AG20443 (cell line): ENCODE measurements around the gene RBM26.

Experiments
- DNase-seq: peaks from one replicate; pipeline ENCODE4 v3.0.0; 2012; ENCODE audit warnings: low spot score, mixed read lengths

The RBM26 gene

DNA sequence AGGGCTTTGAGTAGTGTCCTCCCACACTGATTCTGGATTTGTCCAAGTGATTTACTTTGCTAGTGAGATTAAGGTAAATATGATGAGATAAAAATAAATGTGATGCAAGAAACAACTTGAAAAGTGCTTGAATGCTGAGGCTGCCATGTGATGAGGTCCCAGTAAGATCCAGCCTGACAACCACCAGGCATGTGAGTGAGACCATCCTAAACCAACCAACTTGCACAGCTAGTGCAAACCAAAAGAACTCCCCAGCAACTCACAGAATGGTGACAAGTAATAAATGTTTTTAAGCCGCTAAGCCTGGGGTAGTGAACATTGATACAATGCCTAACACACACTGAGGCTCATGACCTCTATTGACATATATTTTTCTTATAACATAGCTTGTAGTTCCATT lies 13.3 kb upstream of the RBM26 start:
- DNase-seq, result no peak

GRCh38 chr13:79417741-79418140 lies 11.7 kb upstream of the RBM26 start:
- no peak for DNase-seq

DNA sequence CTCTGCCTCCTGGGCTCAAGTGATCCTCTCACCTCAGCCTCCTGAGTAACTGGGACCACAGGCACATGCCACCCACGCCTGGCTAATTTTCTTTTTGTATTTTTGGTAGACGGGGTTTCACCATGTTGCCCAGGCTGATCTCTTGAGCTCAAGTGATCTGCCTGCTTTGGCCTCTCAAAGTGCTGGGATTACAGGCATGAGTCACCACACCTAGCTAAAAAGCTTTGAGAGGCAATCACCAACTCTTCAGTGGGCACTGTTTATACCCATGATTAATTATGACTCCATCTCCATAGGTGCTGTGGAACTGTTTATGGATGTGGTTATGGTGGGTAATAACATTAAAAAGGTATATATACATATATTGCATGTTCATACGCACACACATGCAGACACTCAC lies 7.5 kb upstream of the RBM26 start:
- DNase-seq, result no peak

GRCh38 chr13:79409828-79410227 lies 3.8 kb upstream of the RBM26 start:
- no peak for DNase-seq

DNA sequence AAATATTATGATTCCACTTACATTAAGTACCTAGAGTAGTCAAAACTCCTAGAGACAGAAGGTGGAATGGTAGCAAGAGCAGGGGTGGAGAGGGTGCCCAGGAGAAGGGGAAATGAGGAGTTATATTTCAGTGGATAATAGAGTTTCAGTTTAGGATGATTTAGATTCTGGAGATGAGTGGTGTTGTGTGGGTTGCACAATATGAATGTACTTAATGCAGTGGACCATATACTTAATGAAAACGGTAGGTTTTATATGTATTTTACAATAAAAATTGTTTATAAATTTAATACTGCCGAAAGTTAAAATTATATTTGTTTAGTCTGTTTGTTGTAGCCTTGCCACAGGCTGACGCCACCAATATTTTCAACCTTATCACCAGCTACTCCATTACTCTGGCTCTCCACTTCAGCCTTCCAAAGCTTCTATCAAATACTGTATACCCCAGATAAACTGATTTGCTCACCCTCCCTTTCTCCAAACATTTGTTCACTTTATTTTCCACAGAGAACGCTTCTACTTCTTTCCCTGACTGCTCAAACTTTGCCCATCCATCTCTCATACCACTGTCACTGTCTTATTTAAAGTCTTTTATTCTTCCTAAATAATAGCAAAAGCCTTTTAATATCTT lies 1.4 kb upstream of the RBM26 start:
- no peak for DNase-seq

GRCh38 chr13:79406597-79406908 lies 498 bp upstream of the RBM26 start:
- no peak for DNase-seq

- no peak for DNase-seq
These were observed 589 bp downstream of the RBM26 start for GRCh38 chr13:79405501-79405830.

- no peak for DNase-seq
These were observed 1.1 kb downstream of the RBM26 start for GRCh38 chr13:79404985-79405384.

DNA sequence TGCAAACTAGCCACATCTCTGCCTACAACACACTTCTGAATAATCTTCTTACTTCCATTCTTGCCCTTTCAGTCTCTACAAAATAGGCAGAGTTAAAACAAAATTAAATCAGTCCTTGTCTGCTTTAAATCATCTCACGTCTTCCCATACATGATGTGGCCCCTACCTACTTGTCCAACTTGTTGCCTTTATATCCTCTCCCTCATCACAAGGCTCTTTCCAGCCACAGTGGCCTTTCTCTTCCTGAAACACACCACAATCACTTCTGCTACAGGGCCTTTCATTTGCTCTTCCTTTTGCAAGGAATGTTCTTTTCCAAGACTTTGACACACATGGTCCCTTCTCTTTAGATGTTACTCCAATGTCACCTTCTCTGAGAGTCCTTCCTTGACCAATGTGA lies 1.7 kb downstream of the RBM26 start:
- no peak for DNase-seq

DNA sequence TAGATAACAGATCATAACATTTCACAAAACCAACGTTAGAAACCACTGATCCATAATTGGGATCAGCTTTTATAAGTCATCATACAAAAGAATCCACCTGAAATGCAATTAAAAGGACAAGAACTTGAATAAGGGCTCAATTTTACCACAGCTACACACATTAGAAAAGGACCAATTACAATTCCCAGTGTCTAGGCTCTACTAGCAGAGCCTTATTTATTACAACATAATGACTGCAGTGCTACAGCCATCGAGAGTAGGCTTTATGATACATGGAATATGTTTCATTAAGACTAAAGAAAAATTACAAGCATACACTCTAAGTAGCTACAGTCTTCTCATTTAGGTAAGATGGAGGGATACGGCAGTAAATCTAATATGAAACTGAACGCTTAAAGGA lies 2.9 kb downstream of the RBM26 start:
- no peak for DNase-seq

DNA sequence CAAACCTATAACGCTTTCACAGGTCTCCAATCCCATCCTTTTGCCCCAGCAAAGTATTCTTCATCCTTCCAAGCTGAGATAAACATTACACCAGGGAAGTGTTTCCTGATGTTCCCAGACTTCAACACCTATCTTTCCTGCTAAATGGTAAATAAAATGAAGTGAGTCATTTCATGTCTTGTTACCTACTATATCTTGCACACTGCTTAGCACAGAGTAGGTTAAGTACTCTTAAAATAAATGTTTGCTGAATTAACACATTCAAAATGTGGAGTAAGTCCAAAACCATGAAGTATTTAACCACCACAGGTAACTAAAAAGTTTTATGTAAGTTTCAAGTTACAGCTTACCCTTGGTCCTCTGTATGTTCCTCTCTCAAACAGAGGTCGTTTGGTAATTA lies 3.4 kb downstream of the RBM26 start:
- DNase-seq, result no peak

- DNase-seq, result no peak
These were observed 3.9 kb downstream of the RBM26 start for GRCh38 chr13:79402074-79402635.

DNA sequence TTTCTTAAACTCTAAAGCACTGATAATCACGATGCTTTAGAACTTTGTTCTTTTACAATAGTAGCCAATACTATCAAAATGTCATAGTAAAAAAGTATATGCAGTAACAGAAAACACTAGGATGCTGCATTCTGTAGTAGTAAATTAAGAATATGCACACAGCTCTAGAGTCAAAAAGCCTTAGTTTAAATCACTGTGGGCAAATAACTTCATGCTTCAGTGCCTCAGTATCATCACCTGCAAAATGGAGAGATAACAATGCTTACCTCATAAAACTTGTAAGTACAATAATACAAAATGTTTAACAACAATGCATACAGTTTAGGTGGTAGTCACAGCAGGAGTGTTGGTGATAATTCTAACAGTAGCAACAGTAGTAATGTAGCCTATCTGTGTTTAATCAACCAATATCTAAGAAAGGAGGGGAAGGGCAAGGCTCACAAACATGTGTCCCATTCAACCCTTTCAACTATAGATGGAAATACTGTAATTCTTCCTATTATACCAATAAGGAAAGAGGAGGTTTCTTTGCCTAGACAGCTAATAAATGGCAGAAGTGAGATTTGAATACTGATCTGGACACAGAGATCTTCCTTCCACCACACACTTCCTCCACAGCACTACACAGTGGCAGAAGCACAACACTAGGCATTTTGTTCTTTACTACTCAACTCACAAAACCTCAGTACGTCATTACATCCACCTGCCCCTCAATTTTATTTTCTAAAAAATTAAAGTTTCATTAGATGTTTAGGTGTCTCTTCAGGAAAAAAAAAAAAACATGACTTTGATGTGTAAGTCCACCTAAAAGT lies 4.6 kb downstream of the RBM26 start:
- DNase-seq, result no peak

- DNase-seq, result no peak
These were observed 7.1 kb downstream of the RBM26 start for GRCh38 chr13:79398915-79399314.

- DNase-seq, result no peak
These were observed 7.9 kb downstream of the RBM26 start for GRCh38 chr13:79398127-79398526.

- DNase-seq, result no peak
These were observed 10.2 kb downstream of the RBM26 start for GRCh38 chr13:79395881-79396280.

GRCh38 chr13:79393564-79394249 lies 12.3 kb downstream of the RBM26 start:
- DNase-seq, result no peak

DNA sequence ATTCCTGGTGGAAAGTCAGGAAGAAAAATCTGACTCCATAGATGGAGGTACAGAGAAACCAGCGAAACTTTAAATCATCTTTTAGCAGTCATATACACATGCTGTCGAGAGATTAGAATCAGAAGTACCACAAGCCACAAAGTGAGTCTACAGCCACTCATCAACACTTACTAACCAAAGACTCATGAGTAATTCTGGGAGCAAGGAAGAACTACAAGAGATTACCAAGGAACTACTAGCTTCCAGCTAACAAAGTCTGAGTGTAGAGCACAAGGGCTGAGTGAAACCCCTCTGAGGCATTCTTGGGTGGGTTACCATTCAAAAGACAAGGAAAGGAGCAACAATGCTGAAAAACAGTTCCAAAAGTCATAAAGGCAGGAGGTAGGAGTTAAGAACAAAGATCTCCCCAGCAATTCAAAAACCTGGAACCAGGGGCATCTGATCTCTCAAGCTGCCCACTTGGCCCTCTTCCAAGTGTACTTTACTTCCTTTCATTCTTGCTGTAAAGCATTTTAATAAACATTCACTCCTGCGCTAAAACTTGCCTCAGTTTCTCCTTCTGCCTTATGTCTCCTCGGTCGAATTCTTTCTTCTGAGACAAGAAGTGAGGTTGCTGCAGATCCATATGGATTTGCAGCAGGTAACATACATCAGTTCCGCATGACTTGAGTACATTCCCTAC lies 13.0 kb downstream of the RBM26 start:
- DNase-seq, result peak; percentile 25

- no peak for DNase-seq
These were observed 17.0 kb downstream of the RBM26 start for GRCh38 chr13:79389026-79389425.

DNA sequence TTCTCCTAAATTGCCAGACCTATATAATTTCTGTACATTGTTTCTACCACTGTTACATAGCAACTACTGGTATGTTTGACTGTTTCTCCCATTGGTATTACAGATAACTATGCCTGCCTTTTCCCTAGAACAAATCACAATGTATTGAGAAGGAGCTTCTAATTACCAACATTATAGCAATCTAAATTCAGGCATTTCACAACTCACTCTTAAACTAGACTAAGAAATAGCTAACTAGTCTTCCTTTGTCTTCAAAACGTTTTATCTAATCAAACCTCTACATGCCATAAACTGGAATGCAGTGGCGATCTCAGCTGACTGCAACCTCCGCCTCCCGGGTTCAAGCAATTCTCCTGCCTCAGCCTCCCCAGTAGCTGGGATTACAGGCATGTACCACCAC lies 18.2 kb downstream of the RBM26 start:
- DNase-seq, result no peak

GRCh38 chr13:79386125-79386826 lies 19.8 kb downstream of the RBM26 start:
- no peak for DNase-seq

- DNase-seq, result no peak
These were observed 20.4 kb downstream of the RBM26 start for GRCh38 chr13:79385694-79386093.
